NCI-H1105 (cell line): ENCODE measurements around the gene SNRNP70.
A peak's percentile ranks its signal among the peaks of the same experiment; 100 is the strongest.

Experiments used
- DNase-seq: peaks from one replicate; lab custom pipeline; 2025; lab: John Stamatoyannopoulos, UW

SNRNP70 gene

DNA sequence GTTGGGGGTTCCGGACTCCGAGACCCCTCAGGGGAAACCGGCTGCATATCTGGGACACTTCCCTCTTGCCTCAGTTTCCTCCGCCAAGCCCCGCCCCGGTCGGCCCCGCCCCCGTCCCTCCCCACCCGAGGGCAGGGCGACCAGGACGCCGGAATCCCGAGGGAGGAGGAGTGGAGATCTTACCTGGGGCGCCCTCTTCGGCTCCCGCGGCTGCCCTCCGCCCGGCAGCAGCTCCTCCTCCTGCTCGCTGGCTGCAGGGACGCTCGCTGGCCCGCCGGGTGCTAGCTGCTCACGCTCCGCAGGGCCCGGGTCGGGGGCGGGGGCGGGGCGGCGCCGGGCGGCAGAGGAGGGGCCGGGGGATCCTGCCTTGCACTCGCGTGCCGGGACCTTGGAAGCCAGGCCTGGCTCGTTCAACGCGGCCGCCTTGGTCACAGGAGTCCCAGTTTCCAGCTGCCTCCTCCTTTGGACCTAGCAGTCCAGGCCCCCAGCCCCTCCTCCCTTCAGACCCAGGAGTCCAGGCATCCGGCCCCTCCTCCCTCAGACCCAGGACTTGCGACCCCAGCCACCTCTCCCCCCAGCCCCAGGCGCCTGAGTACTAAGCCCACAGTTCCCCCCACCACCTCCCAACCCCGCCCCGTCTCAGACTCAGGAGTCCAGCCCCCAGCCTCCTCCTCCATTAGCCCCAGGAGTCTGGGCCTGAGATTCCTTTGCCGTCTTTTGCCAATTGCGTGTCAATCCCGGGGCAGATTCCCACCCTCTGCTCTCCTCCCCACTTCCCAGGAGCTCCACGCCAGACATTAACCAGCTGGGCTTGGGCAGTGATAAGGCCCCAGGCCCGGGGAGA, 20.3 kb upstream of the SNRNP70 start, which contains the start of gene NTF4:
Gene NTF4, minus strand, starts transcription at position 51 of the 844 bp plus-strand sequence. CDS start 2,821 bp downstream, outside the sequence.
- no peak for DNase-seq

DNA sequence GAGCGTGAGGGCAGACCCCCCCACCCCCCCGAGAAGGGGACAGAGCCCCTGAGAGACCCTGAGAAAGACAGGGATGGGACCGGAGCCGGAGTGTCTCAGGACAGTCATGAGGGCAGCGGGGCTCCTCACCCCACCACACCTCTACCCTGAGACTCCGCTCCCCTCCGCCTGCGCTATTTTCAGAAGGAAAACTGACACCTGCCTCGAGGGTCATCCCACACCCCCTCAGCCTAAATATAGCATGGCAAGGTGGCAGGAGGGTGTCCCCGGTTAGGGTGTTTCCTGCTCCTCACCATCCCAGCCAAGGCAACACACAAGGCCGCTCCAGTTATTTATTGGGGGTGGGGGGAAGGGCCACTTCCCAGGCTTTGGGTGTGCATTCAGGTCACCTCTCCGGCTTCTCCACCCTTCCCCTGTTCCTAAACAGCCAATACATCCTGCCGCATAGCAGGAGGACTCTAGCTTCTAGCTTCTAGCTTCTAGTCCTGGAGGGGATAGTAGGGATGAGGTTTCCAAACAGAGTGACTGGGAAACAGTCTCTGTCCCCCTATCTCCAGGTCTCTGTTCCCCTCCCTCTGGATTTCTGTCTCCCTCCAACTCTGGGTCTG, 19.2 kb upstream of the SNRNP70 start:
- DNase-seq, result no peak

DNA sequence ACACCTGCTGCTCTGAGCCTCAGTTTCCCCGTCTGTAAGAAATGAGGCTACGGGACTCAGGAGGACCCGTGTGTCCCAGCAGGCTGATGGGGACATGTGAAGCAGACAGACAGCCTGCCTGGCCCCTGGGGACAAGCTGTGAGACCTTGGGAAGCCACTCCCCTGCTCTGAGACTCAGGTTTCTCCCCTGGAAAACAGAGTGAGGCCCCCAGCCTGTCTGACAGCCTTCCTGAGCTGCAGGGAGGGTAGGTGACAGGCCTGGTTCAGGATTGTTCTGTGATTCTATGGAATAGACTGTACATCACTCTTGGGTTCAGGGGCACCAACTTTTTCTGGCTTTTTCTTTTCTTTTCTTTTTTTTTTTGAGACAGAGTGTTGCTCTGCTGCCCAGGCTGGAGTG, 17.7 kb upstream of the SNRNP70 start:
- no peak for DNase-seq

DNA sequence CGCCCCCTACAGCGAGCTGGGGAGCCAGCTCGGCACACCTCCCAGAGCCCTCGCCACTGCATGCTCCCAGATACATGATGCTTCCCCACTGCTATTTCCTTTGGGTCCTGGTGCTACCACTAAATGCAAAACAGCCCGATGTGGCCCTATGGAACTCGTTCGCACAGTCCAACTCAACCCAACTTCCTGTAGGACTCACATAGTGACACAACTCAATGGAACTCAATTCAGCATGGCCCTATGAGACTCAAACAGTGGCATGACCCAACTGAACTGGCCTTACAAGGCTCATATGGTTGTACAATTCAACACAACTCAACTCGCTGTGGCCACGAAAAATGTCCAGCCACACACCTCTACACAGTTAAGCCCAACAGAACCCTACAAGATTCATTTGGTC, 16.2 kb upstream of the SNRNP70 start:
- DNase-seq, result no peak

DNA sequence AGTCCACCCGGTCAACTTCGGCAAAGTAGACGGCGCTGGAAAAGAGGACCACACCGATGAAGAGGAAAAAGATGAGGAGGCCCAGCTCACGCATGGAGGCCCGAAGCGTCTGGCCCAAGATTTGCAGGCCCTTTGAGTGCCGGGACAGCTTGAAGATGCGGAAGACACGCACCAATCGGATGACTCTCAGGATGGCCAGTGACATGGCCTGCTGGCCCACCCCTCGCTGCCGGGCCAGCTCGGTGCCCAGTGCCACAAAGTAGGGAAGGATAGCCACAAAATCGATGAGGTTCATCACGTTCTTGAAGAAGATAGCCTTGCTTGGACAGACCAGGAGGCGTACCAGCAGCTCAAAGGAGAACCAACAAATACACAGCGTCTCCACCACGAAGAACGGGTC, 14.8 kb upstream of the SNRNP70 start:
- no peak for DNase-seq

DNA sequence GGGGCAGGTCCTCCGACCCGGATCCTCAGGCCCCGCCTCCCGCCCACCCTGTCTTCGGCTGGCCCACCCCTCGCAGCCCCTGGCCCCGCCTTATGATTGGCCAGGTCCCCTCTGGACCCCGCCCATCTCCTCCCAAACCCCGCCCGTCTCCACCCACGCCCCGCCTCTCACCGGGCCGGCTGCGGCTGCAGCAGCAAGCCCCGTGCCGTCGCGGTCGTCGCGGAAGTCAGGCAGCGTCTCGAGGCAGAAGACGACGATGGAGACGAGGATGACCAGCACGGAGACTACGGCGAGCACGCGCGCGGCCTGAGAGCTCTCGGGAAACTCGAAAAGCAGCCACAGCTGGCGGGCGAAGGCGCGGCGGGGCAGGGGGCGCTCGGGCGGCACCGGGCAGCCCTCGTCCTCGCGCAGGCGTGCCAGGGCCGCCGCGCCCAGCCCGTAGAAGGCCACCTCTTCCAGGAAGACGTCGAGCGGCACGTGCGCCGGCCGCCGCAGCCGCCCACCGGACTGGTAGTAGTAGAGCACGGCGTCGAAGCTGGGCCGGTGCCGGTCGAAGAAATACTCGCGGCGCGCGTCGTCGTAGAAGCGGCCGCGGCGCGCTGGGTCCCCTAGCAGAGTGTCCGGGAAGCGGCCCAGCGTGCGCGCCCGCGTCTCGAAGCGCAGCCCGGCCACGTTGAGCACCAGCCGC, 13.2 kb upstream of the SNRNP70 start:
- DNase-seq, result no peak

DNA sequence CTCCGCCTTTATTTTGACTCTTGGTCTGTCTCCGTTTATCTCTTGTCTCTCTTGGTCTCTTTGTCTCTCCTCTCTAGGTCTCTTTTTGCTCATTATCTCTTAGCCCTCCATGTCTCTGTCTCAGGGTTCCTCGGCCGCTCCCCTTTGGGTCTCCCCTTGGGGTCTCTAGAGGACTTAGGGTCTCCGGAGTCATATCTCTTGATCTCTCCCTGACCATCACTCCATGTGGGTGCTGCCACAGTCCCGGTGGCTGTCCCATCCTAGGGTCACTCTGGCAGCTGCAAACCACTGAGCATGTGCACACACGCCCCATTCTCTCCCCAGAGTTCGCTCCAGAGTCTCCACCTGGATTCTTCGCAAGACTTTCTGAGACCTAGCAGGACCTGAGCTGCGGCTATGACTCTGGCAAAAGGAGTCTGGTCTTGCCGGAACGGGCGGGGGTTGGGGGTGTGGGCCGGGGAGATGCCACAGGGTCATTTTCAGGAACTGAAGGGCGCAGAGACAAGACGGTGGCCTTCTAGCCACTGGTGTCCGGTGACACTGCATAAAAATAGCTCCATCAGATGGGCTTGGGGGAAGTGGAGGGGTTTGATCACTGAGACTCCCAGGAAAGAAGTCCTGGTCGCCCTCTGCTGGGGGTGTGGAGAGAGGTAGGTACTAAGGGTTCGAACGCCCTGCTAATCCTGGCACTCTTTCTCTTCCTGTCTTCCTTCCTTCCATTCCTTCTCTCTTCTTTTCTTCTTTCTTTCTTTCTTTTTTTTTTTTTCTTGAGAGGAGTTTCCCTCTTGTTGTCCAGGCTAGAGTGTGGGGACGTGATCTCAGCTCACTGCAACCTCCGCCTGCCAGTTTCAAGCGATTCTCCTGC, 11.5 kb upstream of the SNRNP70 start:
- DNase-seq, result no peak

DNA sequence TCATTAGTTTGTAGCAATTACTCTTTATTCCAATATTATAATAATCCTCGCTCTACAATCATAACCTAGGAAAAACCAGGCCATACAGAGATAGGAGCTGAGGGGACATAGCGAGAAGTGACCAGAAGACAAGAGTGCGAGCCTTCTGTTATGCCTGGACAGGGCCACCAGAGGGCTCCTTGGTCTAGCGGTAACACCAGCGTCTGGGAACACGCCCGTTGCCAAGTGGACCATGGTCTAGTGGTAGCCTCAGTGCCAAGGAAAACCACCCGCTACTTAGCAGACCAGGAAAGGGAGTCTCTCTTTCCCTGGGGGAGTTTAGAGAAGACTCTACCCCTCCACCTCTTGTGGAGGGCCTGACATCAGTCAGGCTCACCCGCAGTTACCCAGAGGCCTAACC, 10.4 kb upstream of the SNRNP70 start:
- DNase-seq, result peak; percentile 39

DNA sequence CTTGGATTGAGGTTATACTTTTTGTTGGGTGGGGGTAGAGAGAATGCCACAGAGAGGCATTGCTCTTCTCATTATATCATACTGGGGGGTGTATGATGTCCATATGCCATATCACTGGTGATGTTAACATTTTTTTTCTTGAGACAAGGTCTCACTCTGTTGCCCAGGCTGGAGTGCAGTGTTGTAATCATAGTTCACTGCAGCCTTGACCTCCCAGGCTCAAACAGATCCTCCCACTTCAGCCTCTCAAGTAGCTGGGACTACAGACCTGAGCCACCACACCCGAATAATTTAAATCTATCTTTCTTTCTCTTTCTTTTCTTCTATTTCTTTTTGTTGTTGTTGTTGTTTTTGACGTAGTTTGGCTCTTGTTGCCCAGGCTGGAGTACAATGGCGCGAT, 4.9 kb upstream of the SNRNP70 start:
- no peak for DNase-seq

DNA sequence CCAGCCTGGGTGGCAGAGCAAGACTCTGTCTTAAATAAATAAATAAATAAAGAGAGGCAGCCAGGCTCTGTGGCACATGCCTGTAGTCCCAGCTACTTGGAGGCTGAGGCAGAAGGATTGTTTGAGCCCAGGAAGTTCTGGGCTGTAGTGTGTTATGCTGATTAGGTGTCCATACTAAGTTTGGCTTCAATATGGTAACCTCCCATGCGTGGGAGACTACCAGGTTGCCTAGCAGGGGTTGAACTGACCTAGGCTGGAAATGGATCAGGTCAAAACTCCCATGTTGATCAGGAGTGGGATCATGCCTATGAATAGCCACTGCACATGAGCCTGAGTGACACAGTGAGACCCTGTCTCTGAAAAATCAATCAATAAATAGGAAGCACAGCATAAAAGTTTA, 4.0 kb upstream of the SNRNP70 start:
- no peak for DNase-seq

DNA sequence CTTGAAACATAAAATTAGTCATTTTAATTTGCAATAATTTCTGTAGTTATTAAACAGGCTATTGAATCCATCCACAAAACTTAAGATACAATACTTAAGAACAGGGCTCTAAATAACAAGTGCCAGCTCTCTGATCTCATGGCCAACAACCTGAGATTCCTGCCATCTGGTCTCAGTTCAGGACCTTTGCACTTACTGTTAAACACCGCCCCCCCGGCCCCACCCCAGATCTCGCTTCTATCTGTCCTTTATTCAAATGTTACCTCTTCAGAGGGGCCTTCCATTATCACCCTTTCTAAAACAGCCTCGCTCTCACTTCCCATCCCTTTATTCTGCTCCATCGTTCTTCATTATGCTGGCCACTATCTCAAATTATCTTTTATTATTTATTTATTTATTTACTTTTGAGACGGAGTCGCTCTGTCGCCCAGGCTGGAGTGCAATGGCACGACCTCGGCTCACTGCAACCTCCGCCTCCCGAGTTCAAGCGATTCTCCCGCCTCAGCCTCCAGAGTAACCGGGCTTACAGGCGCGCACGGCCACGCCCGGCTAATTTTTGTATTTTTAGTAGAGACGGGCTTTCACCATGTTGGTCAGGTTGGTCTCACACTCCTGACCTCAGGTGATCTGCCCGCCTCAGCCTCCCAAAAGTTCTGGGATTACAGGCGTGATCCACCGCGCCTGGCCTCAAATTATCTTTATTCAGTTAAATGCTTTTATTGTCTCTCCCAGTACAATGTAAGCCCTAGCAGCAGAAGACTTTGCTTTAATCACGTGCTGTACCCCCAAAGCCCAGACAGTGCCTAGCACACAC, 838 bp upstream of the SNRNP70 start:
- DNase-seq, result no peak

DNA sequence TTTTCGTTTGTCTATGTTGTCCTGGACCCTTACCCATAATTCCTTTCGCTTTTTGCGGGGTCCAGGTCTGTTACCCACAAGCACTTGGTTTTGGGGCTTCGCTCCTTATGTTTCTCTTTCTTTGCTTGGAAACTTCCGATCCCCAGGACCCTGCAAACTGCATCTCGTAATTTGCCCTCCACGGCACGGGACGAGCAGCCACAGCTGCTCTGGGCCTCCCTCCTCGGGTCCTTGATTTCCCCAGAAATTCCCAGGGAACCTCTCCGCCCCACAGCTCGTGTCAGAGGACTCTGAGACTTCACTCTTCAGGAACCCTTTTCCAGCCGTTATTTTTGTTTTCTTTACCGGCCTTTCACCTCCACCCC, 599 bp downstream of the SNRNP70 start:
- no peak for DNase-seq

DNA sequence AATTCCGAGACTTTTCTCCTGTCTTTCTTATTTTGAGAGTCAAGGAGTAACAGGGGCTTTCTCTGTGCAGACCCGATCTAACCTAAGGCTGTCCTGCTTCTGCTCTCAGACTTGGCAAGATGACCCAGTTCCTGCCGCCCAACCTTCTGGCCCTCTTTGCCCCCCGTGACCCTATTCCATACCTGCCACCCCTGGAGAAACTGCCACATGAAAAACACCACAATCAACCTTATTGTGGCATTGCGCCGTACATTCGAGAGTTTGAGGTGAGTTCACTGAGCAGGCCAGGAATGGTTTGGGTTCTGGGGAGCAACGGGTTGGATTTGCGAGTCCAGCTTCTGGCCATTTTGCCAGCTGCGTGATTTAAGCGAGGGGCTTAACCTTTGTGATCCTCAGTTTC, 1.0 kb downstream of the SNRNP70 start:
- no peak for DNase-seq

DNA sequence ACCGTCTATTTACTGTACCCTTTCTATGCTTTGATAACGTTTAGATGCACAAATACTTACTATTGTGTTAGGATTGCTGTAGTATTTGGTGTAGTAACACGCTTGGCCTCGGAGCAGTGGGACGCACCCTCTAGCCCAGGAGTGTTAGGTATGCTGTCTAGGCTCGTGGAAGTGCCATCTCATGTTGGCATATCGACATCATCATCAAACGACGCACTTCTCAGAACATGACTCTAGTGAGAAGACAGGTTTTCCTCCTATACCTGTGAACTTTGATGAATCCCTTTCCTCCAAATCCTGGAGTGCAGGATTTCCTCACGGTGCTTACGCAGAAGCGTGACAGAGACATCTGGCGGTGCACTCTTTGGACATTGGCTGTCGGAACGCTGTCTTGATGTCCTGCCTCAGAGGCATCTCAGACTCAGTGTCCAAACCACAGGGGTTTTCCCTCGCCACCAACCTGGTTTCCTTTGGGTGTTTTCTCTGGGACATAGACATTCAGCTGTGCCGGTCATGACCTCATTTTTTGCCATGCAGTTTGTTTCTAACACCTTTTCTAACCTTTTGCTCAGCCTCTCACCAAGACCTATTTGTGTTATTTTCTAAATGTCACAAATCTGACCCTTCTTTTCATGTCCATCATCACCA, 6.3 kb downstream of the SNRNP70 start:
- no peak for DNase-seq

DNA sequence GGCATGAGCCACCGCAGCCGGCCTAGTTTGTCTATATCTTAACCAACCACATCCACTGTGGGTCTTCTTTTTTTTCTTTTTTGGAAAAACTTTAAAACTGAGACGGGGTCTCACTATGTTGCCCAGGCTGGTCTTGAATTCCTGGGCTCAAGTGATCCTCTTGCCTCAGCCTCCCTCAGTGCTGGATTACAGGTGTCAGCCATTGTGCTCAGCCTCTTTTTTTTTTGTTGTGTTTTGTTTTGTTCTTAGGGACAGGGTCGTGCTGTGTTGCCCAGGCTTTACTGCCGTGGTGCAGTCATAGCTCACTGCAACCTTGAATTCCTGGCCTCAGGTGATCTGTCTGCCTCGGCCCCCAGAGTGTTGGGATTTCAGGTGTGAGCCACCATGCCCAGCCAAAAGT, 7.4 kb downstream of the SNRNP70 start:
- DNase-seq, result no peak

DNA sequence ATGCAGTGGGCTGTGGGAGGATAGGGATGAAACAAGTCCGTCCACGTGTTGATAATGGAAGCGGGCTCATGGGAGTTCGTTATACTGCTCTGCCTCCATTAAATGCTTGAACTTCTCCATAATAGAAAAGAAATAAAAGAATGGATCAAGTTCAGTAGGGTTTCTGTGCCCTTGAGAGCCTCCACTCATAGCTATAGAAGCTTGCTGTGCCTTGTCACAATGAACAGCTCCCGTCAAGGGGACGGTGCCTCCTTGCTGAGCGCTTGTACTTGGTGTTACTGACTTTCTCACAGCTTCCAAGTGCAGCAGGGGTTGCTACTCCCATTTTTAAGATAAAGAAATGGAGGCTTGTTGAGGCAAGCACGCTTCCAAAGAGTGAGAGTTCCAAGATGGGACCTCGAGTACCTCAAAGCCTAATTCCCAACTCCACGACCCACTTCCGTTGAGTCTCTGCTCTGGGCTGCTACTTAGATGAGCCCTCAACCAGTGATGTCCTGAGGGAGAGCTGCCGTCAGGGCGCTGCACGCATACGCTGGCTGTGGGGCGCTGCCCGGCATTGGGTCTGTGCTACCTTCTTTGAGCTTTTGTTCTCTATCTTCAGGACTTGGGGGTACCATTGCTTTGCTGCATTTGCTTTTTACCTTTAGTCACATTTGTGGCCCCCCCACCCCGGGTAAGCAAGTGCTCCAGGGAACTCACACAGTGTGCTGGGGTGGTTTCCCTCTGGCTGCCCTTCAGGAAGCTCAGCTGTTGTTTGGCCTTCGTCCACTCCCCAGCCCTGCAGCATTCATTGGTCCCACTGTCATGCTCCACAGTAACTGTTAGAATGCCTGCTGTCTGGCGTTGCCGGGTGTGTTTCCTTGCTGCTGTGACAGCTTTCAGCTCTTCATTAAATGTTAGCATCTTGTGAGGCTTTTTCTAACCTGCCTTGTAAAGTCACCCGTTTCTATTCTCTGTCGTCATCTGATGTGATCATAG, 9.5 kb downstream of the SNRNP70 start:
- no peak for DNase-seq

DNA sequence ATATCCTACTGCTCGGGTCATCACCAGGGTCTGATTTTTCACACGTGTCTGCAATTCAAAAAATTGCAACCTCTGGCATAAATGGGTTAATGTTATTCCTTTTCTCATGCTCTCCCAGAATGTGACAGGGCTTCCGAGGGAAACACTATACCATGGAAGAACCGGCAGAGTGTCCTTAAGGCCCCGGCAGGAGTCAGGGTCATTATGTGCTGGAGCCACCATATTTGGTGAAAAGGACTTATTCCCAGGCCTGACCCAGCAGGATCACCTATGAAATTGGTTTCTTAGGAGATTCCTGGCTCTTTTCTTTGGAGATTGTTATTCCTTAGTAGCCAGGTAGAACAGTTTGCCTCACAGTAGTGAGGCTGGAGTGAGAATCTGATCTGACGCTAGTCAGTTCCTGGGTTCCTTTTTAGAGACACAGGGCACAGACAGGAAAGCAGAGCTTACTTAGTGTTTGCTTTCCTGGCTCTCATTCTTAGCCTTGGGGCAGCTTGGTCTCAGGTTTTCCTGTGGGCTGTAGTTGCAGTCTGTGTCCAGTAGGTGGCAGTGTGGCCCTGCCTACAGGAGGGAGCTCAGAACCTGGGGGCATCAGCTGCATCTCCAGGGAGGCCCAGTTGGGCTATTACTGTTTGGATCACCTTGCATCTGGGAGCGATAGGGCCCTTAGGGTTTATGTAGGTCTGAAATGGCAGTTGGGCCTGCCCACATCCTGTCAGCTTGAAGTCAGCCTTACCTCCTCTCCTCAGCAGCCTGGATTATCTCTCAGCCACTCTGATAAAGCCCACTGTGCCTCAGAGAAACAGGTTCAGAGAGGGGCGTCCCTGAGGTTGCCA, 12.4 kb downstream of the SNRNP70 start:
- peak; percentile 52 for DNase-seq

DNA sequence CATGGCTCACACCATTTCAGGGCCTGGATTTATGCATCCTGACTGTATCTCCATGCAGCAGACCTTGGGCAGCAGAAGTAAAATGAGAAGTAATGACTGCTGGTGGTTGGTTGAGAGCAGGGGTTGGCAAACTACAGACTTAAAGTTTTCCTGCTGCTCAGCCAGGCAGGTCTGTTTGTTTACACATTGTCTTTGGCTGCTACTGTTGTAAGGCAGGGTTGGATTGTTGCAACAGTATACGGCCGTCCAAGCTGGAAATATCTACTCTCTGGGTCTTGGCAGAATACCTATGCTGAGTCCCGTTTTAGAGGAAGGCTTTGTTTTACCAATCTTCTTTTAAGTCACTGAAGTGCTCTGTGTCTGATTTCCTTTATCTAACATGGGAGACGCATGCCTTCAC, 13.5 kb downstream of the SNRNP70 start:
- no peak for DNase-seq

DNA sequence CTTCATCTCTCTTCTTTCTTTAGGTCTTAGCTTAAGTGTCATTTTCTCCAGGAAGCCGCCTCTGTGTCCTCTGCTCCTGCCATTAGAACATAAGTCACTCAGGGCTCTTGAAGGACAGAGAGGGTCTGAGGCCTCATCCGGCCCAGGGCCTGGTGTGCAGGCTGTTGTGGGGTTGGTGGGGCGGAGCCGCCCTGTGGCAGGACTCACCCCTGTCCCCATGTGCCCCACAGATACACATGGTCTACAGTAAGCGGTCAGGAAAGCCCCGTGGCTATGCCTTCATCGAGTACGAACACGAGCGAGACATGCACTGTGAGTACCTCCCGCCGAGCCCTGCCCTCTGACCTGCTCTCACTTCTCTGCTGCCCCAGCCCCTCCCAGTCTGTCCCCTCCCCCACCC, 15.9 kb downstream of the SNRNP70 start:
- DNase-seq, result no peak
